GM19351 (cell line): Measurements from ENCODE around the gene ARHGAP18.
A peak's percentile ranks its signal among the peaks of the same experiment; 100 is the strongest.

Experiments used
- ATAC-seq: cut with Tn5 transposase; IDR thresholded peaks from one replicate; pipeline ENCODE4 v1.9.1; 2021; ENCODE audit warnings: mild to moderate bottlenecking, moderate library complexity; ENCODE audit not compliant: unreplicated experiment

ARHGAP18 gene

DNA sequence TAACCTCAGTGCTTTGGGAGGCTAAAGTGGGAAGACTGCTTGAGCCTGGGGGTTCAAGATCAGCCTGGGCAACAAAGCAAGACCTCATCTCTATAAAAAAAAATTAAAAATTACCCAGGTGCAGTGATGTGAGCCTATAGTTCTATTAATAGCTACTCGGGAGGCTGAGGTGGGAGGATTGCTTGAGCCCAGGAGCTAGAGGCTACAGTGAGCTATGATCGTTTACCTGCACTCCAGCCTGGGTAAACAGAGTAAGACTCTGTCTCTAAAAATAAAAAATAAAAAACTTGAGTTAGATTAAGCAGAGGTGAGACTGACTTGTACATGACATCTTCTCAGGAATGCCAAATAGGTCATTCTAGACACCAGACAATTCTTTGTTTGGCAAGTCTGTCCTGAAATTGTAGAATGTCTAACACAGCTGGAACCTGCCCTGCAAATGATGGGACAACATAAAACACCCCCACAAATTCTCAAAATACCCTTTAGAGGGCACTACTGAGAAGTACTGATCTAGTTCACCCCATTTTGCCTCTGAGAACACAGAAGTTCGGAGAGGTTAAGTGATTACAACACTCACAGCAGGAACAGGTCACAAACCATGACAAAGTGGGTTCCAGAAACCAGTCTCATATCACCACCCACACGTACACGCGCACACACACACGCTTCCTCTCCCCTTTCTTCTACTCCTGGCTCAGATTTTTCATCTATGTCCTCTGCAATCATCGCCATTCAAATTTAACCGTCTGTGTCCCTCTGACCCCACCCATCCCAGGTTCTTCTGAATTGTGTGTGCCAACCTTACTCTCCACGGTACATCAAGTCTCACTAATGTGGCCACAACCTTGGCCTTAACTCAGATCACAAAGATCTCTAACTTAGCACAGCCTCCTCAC lies 38.3 kb downstream of the ARHGAP18 start:
- ATAC-seq = peak; percentile 88

GRCh38 chr6:129670634-129671033 lies 39.3 kb downstream of the ARHGAP18 start:
- no peak for ATAC-seq

GRCh38 chr6:129667621-129668020 lies 42.4 kb downstream of the ARHGAP18 start:
- no peak for ATAC-seq

- ATAC-seq = no peak
Measured at GRCh38 chr6:129667034-129667433, 42.9 kb downstream of the ARHGAP18 start.

GRCh38 chr6:129665555-129665954 lies 44.4 kb downstream of the ARHGAP18 start:
- ATAC-seq = no peak

DNA sequence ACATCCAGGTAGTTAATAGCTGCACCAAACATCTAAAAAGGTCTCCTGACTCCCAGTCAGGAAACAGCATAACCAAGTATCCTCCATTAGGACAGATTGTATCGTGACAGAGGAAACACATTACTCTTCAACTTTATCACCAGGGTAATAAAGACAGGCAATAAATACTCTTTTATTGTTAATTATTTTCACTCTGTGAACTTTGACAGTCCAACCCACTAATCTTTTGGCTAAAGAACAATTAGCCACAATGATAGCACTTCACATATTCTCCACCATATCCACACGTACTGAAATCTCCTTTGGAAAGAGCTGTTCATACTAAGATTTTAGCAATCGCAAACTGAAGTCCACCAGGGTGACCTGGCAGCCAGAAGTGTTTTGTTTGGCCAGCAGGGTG lies 46.4 kb downstream of the ARHGAP18 start:
- no peak for ATAC-seq

DNA sequence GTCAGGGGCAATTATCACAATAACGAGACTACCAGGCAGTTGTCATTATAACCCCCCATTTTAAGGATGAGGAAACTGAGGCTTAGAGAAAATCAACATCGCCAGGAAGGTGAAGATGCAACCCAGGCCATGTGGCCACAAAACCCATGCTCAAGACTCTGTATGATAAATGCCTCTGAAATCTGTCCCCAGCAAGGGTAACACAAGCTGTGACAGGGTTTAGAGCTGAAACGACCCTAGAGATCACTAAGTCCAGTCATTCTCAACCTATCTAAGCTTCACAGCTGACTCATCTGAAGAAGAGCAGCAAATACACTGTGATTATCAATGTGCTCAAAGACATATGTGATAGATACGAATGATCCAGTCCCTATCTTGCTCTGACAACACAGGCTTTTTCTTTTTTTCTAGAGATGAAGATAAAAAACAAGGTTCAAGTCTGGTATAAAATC lies 47.0 kb downstream of the ARHGAP18 start:
- ATAC-seq = peak; percentile 85

DNA sequence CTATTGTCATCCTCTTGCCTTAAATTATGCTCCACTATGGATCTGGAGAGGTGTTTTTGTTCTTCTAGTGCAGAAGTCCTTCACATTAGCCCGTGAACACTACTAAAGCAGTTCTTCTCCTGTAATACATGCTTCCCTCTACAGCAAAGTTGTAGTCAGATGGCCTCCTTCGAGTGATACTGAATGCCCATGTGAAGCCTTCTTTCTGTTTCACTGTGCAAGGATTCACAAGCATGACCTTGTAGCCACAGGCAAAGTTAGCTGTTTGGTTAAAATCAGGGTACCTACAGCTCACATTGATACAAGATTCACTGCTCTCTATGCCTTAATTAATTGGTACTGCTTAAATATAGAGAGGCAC lies 47.6 kb downstream of the ARHGAP18 start:
- peak; percentile 73 for ATAC-seq

- peak; percentile 16 for ATAC-seq
Measured at GRCh38 chr6:129661536-129662405, 48.2 kb downstream of the ARHGAP18 start.

DNA sequence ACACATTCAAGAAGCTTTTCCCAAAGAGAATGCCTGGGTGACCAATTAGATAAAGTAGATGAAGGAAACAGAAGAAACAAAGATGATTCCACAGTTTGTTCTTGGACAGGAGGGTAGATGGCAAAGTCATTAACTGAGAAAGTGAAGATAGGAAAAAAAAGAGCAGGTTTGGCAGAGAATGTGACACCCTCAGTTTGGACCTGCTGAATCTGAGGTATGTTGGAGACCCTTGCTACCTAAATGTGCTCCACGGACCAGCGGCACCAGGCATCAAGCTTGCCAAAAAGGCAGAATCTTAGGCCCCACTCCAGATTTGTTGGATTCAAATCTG lies 49.7 kb downstream of the ARHGAP18 start:
- no peak for ATAC-seq

DNA sequence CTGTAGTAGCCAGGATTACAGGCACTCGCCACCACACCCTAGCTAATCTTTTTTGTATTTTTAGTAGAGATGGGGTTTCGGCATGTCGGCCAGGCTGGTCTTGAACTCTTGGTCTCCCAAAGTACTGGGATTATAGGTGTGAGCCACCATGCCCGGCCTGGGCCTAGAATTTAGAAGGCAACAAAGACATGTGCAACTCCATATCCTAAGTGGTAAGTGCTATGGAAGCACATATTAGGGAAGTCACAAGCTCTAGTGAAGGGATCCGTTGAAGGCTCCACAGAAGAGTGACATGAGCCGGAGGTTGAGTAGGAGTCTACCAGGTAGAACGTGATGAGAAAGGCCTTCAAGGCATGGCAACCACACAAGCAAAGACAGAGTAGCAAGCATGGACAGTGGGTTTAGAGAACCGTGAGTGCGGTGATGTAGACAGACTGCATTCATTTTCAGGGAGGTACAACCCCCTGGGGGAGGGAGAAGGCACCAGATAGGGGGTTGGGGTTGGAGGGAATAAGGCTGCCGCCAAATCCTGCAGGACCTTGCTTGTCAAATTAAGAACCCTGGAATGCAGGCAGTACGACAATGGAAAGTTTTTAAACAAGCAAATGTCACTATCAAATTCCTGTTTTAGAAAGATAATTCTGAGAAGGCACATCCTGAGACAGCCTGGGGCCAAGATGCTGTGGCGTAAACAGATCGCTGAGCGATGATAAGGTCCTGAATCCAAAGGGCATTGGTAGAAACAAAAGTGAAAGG lies 50.2 kb downstream of the ARHGAP18 start:
- ATAC-seq = no peak

DNA sequence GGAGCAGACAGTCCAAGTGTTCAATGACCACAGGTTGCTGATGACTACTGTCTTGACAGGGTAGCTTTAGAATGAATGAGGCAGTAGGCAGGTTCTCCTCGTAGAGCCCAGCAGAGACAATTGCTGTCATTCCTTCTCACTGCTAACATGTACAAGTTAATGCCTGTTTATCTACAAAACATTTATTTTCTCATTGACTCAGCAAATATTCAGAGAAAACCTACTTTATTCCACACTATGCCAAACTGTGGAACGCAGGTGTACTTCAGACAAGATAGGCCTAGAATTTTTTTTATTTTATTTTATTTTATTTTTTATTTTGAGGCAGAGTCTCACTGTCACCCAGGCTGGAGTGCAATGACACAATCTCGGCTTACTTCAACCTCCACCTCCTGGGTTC lies 50.8 kb downstream of the ARHGAP18 start:
- no peak for ATAC-seq

DNA sequence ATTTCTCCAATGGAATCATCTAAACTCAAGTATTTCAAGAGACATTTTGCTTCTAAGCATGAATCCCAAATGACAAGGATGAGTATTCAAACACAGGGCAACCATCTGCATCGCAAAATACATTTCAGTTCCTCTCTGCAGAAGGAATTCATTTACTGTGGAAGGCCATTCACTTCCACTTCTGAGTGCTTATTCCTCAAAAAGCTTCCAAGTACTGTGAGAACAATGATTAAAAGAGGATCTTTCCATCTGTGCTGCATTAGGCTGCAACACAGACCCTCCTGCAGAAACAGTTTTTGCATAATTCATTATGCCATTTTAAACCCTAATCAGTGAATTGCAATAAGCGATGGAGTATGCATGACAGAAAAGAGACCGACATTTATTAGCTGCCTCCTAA lies 52.5 kb downstream of the ARHGAP18 start:
- no peak for ATAC-seq

DNA sequence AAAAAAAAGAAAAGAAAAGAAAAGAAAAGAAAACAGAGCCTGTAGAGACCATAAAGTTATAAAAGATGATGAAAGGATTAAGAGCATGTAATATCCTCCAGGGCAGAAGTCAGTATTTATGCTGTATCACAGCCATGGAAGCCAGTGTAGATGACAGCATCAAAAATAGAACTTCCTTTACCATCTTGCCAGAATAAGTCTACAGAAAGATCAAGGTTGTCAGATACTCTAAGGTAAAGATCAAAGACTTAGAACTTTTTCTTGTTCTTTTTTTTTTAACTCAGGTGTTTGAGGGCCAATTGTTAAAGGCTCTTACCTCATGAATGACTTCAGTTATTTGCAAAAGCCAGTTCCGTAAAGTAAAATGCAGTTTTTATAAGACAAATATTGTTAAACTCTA lies 54.6 kb downstream of the ARHGAP18 start:
- ATAC-seq = no peak

- ATAC-seq = no peak
Measured at GRCh38 chr6:129653746-129654145, 56.2 kb downstream of the ARHGAP18 start.

DNA sequence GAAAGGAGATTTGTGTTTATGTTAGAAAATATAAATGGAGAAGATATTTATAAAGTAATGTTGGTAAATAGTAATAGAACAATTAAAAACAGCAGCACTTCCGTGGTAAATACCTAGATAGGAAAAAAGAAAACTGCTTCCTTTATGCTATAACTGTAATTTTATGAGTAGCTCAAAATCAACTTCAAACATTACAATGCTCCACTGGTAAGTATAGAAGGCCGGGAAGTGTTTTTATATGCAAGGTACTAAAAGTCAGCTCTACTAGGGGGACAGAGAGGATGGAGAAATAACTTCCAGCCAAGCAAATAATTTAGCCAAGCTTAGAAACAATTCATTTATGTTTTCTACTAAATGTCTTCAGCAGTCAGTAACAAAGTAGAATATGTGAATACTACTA lies 56.7 kb downstream of the ARHGAP18 start:
- no peak for ATAC-seq

GRCh38 chr6:129651291-129651691 lies 58.7 kb downstream of the ARHGAP18 start:
- ATAC-seq = no peak

DNA sequence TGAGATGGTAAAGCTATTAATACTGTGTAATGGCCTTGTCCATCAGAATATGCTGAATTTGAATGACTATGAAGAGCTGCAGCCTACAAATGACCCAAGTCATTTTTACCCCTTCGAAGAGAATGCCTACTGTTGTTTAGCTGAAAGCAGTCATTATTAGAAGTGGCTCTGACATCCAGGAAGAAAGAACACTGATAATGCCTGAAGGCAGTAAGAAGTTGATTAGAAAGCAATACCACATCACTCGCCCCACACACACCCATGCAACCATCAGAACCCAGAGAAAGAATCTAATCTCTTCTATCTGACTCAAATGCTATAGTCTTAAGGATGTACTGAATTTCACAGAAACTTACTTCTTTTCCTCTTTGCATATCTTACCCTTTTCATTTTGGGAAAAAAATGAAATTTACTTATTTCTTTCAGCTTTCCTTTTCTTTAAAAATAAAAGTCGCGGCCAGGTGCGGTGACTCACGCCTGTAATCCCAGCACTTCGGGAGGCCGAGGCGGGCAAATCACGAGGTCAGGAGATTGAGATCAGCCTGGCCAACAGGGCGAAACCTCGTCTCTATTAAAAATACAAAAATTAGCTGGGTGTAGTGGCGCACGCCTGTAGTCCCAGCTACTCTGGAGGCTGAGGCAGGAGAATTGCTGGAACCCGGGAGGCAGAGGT lies 61.0 kb downstream of the ARHGAP18 start:
- ATAC-seq = no peak

DNA sequence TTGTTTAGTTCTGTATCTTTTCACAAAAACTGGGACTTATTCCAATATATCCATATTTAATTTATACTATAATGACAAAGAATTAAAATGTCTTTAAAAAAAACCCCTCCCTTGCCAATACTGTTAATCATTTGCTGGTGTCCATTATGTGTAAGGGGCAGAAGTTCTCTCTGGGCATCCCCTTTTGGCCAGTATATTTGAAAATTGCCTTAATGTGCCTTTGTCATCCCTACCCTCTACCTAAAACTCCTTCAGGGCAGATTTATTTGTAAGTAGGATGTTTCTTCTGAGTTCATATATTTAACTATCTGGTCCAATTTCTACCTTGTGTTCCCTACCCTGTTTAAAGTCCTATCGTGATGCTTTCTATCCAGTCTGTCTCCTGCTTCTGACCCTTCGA lies 62.9 kb downstream of the ARHGAP18 start:
- no peak for ATAC-seq

DNA sequence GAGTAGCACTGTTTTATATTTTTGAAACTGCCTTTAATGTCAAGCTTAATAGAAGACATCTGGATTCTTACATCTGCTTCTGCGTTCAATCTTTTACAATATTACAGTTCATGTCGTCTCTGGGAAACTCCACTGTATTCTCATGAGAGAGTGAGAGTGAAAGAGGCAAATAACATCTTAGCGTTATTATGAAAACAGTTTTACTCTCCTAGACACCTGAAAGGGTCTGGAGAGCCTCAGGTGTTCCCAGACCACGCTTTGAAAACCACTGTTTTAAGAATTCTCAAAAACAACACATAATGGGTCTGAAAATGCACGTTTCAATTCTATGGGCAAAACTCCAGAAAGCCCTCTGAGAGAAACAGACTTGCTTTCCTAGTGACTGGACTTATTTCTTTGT lies 63.3 kb downstream of the ARHGAP18 start:
- ATAC-seq = peak; percentile 85
